Endothelial cell (in vitro differentiated cells): ENCODE results near the gene RNF175. TPM values are rescaled to one million over a fixed set of nuclear protein-coding genes. Genes with fewer than 3 reads are reported as not detected.
A peak's percentile ranks its signal among the peaks of the same experiment; 100 is the strongest.

Experiments used
- DNase-seq: peaks from one replicate; pipeline ENCODE4 v3.0.0; 2021; ENCODE audit warnings: low spot score
- H3K27ac Mint-ChIP-seq: one replicate; pipeline ENCODE4 v1.8.0; 2021; ENCODE audit warnings: mixed read lengths, inconsistent platforms; ENCODE audit not compliant: unreplicated experiment
- H3K27me3 Mint-ChIP-seq: one replicate; pipeline ENCODE4 v1.8.0; 2021; ENCODE audit warnings: mild to moderate bottlenecking, moderate library complexity, mixed read lengths, inconsistent platforms; ENCODE audit not compliant: unreplicated experiment
- H3K36me3 Mint-ChIP-seq: one replicate; pipeline ENCODE4 v1.8.0; 2021; ENCODE audit warnings: mild to moderate bottlenecking, low read depth, mixed read lengths, inconsistent platforms; ENCODE audit not compliant: unreplicated experiment
- H3K4me1 Mint-ChIP-seq: one replicate; pipeline ENCODE4 v1.8.0; 2021; ENCODE audit warnings: mild to moderate bottlenecking, mixed read lengths, inconsistent platforms; ENCODE audit not compliant: unreplicated experiment
- H3K4me3 Mint-ChIP-seq: one replicate; pipeline ENCODE4 v1.8.0; 2021; ENCODE audit warnings: mild to moderate bottlenecking, mixed read lengths, inconsistent platforms; ENCODE audit not compliant: unreplicated experiment
- H3K9me3 Mint-ChIP-seq: one replicate; pipeline ENCODE4 v1.8.0; 2021; ENCODE audit warnings: mixed read lengths, inconsistent platforms; ENCODE audit not compliant: unreplicated experiment
- total RNA-seq: library from RNA; stranded (reverse); fragmentation: NEBNext Ultra II Directional; extraction: Animal tissue kit (Norgen Biotek cat#: 25700); gene quantifications from one replicate; pipeline ENCODE4 v1.2.1, GENCODE V29; 2021; ENCODE audit not compliant: unreplicated experiment
- TF ChIP-seq, protein P1 (sequence below): fragments of 200-600 bp; sonication (generic); IDR thresholded peaks from one replicate; pipeline ENCODE4 v1.5.0; 2021; ENCODE audit warnings: antibody characterized with exemption; ENCODE audit not compliant: unreplicated experiment

RNF175 gene
- total RNA-seq, 1 donor from 2014 or later = 0.36 TPM

DNA sequence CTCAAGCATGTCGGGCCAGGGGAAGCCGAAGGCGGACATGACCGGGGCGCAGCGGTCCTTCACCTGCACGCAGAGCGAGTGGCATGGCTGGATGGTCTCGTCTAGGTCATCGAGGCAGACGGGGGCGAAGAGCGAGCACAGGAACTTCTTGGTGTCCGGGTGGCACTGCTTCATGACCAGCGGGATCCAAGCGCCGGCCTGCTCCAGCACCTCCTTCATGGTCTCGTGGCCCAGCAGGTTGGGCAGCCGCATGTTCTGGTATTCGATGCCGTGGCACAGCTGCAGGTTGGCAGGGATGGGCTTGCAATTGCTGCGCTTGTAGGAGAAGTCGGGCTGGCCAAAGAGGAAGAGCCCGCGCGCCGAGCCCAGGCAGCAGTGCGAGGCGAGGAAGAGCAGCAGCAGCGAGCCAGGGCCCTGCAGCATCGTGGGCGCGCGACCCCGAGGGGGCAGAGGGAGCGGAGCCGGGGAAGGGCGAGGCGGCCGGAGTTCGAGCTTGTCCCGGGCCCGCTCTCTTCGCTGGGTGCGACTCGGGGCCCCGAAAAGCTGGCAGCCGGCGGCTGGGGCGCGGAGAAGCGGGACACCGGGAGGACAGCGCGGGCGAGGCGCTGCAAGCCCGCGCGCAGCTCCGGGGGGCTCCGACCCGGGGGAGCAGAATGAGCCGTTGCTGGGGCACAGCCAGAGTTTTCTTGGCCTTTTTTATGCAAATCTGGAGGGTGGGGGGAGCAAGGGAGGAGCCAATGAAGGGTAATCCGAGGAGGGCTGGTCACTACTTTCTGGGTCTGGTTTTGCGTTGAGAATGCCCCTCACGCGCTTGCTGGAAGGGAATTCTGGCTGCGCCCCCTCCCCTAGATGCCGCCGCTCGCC is 28.8 kb upstream of the RNF175 start, which contains the start of gene SFRP2:
Gene SFRP2, minus strand, starts transcription at position 671 of the 864 bp plus-strand sequence. Its CDS starts 248 bp downstream, at position 423.
- DNase-seq = peak; percentile 40

DNA sequence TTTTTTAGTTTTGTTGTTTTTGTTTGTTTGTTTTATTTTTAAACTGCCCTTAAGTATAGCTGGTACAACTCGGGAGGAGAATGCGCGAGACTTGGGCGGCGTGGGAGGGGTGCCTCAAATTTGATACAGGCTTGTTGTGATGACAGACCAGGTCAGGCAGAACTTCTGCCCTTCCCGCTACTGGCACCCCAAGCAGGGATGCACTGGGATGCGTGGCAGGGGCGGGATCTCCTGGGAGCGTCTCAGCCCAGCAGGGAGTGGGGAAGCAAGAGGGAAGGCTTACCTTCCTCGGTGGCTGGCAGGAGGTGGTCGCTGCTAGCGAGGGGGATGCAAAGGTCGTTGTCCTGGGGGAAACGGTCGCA is 28.2 kb upstream of the RNF175 start:
- H3K4me3 Mint-ChIP-seq = peak overlapping the region; percentile 84
- H3K4me1 Mint-ChIP-seq = peaks cover 33% of the 10 kb centered on the region
- peaks cover 6% of the 10 kb centered on the region for H3K36me3 Mint-ChIP-seq
- TF ChIP-seq, protein P1, sequence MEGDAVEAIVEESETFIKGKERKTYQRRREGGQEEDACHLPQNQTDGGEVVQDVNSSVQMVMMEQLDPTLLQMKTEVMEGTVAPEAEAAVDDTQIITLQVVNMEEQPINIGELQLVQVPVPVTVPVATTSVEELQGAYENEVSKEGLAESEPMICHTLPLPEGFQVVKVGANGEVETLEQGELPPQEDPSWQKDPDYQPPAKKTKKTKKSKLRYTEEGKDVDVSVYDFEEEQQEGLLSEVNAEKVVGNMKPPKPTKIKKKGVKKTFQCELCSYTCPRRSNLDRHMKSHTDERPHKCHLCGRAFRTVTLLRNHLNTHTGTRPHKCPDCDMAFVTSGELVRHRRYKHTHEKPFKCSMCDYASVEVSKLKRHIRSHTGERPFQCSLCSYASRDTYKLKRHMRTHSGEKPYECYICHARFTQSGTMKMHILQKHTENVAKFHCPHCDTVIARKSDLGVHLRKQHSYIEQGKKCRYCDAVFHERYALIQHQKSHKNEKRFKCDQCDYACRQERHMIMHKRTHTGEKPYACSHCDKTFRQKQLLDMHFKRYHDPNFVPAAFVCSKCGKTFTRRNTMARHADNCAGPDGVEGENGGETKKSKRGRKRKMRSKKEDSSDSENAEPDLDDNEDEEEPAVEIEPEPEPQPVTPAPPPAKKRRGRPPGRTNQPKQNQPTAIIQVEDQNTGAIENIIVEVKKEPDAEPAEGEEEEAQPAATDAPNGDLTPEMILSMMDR = no peak
- H3K27me3 Mint-ChIP-seq = peaks cover 17% of the 10 kb centered on the region
- H3K27ac Mint-ChIP-seq = no peak overlapping the region
- H3K9me3 Mint-ChIP-seq = no peaks in the 10 kb centered on the region
- peak; percentile 22 for DNase-seq

More for the DNA sequence above, 28.8 kb upstream of the RNF175 start, which contains the start of gene SFRP2:
- H3K36me3 Mint-ChIP-seq = peaks cover 6% of the 10 kb centered on the region
- H3K27me3 Mint-ChIP-seq = peaks cover 20% of the 10 kb centered on the region
- H3K27ac Mint-ChIP-seq = no peak within 1 kb of the TSS
- H3K4me1 Mint-ChIP-seq = peaks cover 32% of the 10 kb centered on the region
- peak within 1 kb of the TSS; percentile 84 for H3K4me3 Mint-ChIP-seq
- TF ChIP-seq, protein P1 = no peak
- H3K9me3 Mint-ChIP-seq = no peaks in the 10 kb centered on the region

DNA sequence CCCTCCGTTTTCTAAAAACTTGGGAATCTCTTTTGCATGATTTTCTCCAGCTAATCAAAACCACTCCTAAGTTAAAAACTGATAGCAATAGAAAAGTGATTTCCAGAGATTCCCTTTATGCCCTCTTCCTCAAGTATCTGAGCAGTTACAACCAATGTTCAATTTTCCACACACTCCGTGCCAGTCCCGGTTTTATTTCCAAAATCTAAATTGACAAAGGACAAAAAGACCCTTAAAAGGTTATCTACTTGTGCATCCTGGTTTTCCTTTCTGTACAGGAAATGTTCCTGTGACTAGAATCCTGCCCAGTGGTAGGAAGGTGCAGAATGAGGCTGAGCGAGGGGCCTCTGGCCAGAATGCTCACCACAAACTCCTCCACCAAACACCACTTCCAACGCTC is 27.8 kb upstream of the RNF175 start:
- Mint-ChIP-seq H3K27me3 (peaks cover 17% of the 10 kb centered on the region), H3K9me3 (no peaks in the 10 kb centered on the region), H3K4me1 (peaks cover 34% of the 10 kb centered on the region), H3K36me3 (peaks cover 6% of the 10 kb centered on the region), H3K27ac (no peak overlapping the region), H3K4me3 (peak overlapping the region; percentile 84)
- DNase-seq = no peak
- TF ChIP-seq, protein P1 = no peak

DNA sequence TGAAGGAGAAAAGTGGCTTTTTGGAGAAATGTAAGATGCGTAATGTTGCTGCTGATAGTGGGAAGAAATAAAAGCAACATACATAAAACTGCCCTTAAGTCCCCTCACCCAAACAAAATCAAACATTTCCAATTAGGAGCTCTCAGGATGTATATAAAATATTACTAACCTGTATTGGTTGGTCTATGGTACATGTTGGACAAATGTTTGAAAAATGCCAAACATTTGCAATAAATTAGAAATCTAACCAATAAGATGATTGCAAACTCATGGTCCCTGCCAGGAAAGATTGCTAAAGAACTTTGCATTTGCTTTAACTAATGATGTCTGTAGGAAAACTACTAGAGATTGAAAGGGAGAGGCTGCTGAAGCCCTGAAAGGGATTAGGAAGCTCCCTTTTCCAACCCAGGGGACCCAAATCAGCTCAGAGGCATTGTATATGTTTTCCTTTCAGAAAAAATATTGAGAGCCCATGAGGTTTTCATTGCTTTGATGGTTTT is 27.3 kb upstream of the RNF175 start:
- Mint-ChIP-seq H3K4me3 (no peak overlapping the region), H3K27ac (no peak overlapping the region), H3K36me3 (peaks cover 6% of the 10 kb centered on the region), H3K4me1 (peaks cover 35% of the 10 kb centered on the region), H3K27me3 (peaks cover 16% of the 10 kb centered on the region), H3K9me3 (no peaks in the 10 kb centered on the region)
- TF ChIP-seq, protein P1 = no peak
- DNase-seq = no peak
